ENCODE data around the gene ARID3C.

- TF ChIP-seq CTCF (conservative IDR thresholded peaks at IDR 0.05 in 1 of 2, IDR thresholded peaks at IDR 0.05 in 1 of 2; ENCODE audit: low read depth in 1 of 2, low read length in 2 of 2), result no peak
- TF ChIP-seq EZH2 (IDR thresholded peaks at IDR 0.05; ENCODE audit: low read length, missing control alignments), result no peak
Observed at GRCh38 chr9:34635556-34635955, 6.7 kb upstream of the ARID3C start.
